Mammary epithelial cell (primary cell): ENCODE data around the gene DNMT1.

Source experiments
- EZH2 ChIP-seq: IDR thresholded peaks from 2 replicates; pipeline ENCODE4 v1.6.1; 2012; ENCODE audit warnings: low read length, inconsistent platforms, borderline replicate concordance
- TF ChIP-seq, protein P1 (sequence below), 2 donors: IDR thresholded peaks in 1 of 2; conservative IDR thresholded peaks in 1 of 2; 2 replicates each; pipeline ENCODE4 v1.5.1; 2011 to 2012; ENCODE audit warnings: inconsistent platforms in 2 of 2, low read length in 2 of 2, mild to moderate bottlenecking in 2 of 2, control low read depth in 1 of 2, low read depth in 1 of 2; ENCODE audit not compliant: insufficient read depth in 1 of 2; ENCODE audit errors: extremely low read depth in 1 of 2

DNA sequence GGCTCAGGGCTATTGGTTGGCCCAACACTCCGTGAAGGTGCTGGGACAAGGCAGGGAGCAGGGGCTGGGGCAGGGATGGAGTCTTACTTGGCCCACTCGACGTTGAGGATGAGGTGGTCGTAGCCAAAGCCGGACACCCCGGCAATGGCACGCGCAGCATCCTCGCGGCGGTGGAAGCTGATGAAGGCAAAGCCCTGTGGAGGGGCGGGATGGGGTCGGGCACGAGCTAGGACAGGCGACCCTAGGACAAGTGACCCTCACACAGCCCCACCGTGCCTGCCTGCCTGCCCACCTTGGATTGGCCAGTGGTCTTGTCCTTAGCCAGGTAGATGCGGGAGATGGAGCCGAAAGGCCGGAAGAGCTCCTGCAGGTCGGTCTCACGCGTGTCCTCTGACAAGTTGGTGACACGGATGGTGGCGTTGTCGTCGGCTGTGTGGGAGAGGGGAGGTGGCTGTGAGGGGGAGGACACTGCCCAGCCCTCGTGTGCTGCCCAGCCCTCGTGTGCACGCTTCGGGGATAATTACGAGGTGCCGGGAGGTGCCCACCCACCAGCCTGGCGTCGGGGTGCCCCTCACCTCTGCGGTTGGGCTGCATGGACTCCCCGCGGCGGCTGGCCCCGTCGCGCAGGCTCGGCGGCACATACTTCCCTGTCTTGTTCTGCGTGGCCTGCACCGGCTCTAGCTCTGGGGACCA, 79.2 kb downstream of the DNMT1 start:
- TF ChIP-seq, protein P1, sequence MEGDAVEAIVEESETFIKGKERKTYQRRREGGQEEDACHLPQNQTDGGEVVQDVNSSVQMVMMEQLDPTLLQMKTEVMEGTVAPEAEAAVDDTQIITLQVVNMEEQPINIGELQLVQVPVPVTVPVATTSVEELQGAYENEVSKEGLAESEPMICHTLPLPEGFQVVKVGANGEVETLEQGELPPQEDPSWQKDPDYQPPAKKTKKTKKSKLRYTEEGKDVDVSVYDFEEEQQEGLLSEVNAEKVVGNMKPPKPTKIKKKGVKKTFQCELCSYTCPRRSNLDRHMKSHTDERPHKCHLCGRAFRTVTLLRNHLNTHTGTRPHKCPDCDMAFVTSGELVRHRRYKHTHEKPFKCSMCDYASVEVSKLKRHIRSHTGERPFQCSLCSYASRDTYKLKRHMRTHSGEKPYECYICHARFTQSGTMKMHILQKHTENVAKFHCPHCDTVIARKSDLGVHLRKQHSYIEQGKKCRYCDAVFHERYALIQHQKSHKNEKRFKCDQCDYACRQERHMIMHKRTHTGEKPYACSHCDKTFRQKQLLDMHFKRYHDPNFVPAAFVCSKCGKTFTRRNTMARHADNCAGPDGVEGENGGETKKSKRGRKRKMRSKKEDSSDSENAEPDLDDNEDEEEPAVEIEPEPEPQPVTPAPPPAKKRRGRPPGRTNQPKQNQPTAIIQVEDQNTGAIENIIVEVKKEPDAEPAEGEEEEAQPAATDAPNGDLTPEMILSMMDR (conservative IDR thresholded peaks at IDR 0.05 in 1 of 2, IDR thresholded peaks at IDR 0.05 in 1 of 2; ENCODE audit: extremely low read depth in 1 of 2, insufficient read depth in 1 of 2, low read depth in 1 of 2, low read length in 2 of 2), result no peak
- no peak for TF ChIP-seq EZH2
